SK-N-SH treated with all-trans-retinoic acid at 6 μM for 48 hours (cell line): ENCODE data around the gene PXYLP1.
A peak's percentile ranks its signal among the peaks of the same experiment; 100 is the strongest.

Source experiments
- ATAC-seq: fragments of 200-7000 bp; cut with Tn5 transposase; 3 replicates; pipeline ENCODE4 v1.9.1; 2020; ENCODE audit warnings: mild to moderate bottlenecking, moderate library complexity
- ARNTL ChIP-seq: fragments of 450-650 bp; formaldehyde crosslinking; IDR thresholded peaks from 2 replicates; pipeline ENCODE4 v1.5.0; 2020; ENCODE audit warnings: low read depth, mild to moderate bottlenecking, moderate library complexity, borderline replicate concordance
- BACH2 ChIP-seq: fragments of 250-450 bp; sonication (Bioruptor Pico); IDR thresholded peaks from 2 replicates; pipeline ENCODE4 v1.9.0; 2021; ENCODE audit warnings: mild to moderate bottlenecking, borderline replicate concordance
- CSDC2 ChIP-seq: fragments of 250-450 bp; sonication (Bioruptor Pico); IDR thresholded peaks from 2 replicates; pipeline ENCODE4 v1.5.0; 2020; ENCODE audit warnings: mild to moderate bottlenecking, moderate library complexity
- CSRNP3 ChIP-seq: fragments of 250-450 bp; sonication (Bioruptor Pico); IDR thresholded peaks from 2 replicates; pipeline ENCODE4 v1.5.1; 2021; ENCODE audit warnings: mild to moderate bottlenecking, moderate library complexity
- ESRRG ChIP-seq: fragments of 250-450 bp; sonication (Bioruptor Pico); IDR thresholded peaks from 2 replicates; pipeline ENCODE4 v1.6.1; 2021; ENCODE audit warnings: mild to moderate bottlenecking
- ISL1 ChIP-seq: fragments of 250-450 bp; sonication (Bioruptor Pico); IDR thresholded peaks from 2 replicates; pipeline ENCODE4 v2.1.2; 2022; ENCODE audit warnings: mild to moderate bottlenecking, moderate library complexity
- OSR1 ChIP-seq: fragments of 250-450 bp; sonication (Bioruptor Pico); IDR thresholded peaks from 2 replicates; pipeline ENCODE4 v1.8.0; 2022; ENCODE audit warnings: moderate library complexity, mild to moderate bottlenecking, inconsistent platforms
- PPARA ChIP-seq: fragments of 250-450 bp; sonication (Bioruptor Pico); IDR thresholded peaks from 2 replicates; pipeline ENCODE4 v1.5.0; 2020; ENCODE audit warnings: mild to moderate bottlenecking, borderline replicate concordance
- RARB ChIP-seq: fragments of 250-450 bp; sonication (Bioruptor Pico); IDR thresholded peaks from 2 replicates; pipeline ENCODE4 v1.8.0; 2021; ENCODE audit warnings: mild to moderate bottlenecking, moderate library complexity
- SNAI2 ChIP-seq: fragments of 250-450 bp; sonication (Bioruptor Pico); IDR thresholded peaks from 2 replicates; pipeline ENCODE4 v1.5.0; 2020; ENCODE audit warnings: mild to moderate bottlenecking, moderate library complexity
- TCF4 ChIP-seq: fragments of 250-450 bp; sonication (Bioruptor Pico); IDR thresholded peaks from 2 replicates; pipeline ENCODE4 v1.8.0; 2021; ENCODE audit warnings: mild to moderate bottlenecking, moderate library complexity, borderline replicate concordance
- TOX ChIP-seq: fragments of 250-450 bp; sonication (Bioruptor Pico); IDR thresholded peaks from 2 replicates; pipeline ENCODE4 v1.8.0; 2021; ENCODE audit warnings: mild to moderate bottlenecking, moderate library complexity, borderline replicate concordance
- ZC3H10 ChIP-seq: fragments of 250-450 bp; sonication (Bioruptor Pico); IDR thresholded peaks from 2 replicates; pipeline ENCODE4 v1.5.1; 2021; ENCODE audit warnings: mild to moderate bottlenecking, moderate library complexity
- ZFP3 ChIP-seq: fragments of 250-450 bp; sonication (Bioruptor Pico); IDR thresholded peaks from 2 replicates; pipeline ENCODE4 v1.5.0; 2020; ENCODE audit warnings: mild to moderate bottlenecking, moderate library complexity
- ZFP30 ChIP-seq: fragments of 450-650 bp; formaldehyde crosslinking; IDR thresholded peaks from 2 replicates; pipeline ENCODE4 v1.5.0; 2022; ENCODE audit warnings: mild to moderate bottlenecking, moderate library complexity
- ZNF565 ChIP-seq: fragments of 450-650 bp; formaldehyde crosslinking; conservative IDR thresholded peaks from 2 replicates; pipeline ENCODE4 v1.5.0; 2020; ENCODE audit warnings: low read depth, mild to moderate bottlenecking, moderate library complexity
- ZNF70 ChIP-seq: fragments of 450-650 bp; formaldehyde crosslinking; IDR thresholded peaks from 2 replicates; pipeline ENCODE4 v1.5.0; 2020; ENCODE audit warnings: mild to moderate bottlenecking, moderate library complexity
- TF ChIP-seq, protein P1 (sequence below): fragments of 250-450 bp; sonication (Bioruptor Pico); IDR thresholded peaks from 2 replicates; pipeline ENCODE4 v1.8.0; 2020; ENCODE audit warnings: mild to moderate bottlenecking, moderate library complexity, borderline replicate concordance
- TF ChIP-seq, protein P2 (sequence below): fragments of 250-450 bp; sonication (Bioruptor Pico); IDR thresholded peaks from 2 replicates; pipeline ENCODE4 v1.5.1; 2020; ENCODE audit warnings: low read depth, mild to moderate bottlenecking, moderate library complexity
- TF ChIP-seq, protein P3 (sequence below): fragments of 250-450 bp; sonication (Bioruptor Pico); IDR thresholded peaks from 2 replicates; pipeline ENCODE4 v1.8.0; 2021; ENCODE audit warnings: low read depth, mild to moderate bottlenecking, moderate library complexity, borderline replicate concordance
- TF ChIP-seq, protein P4 (sequence below): fragments of 250-450 bp; sonication (Bioruptor Pico); IDR thresholded peaks from 2 replicates; pipeline ENCODE4 v1.5.0; 2020; ENCODE audit warnings: mild to moderate bottlenecking, moderate library complexity

PXYLP1 gene

GRCh38 chr3:141308588-141309218 lies 77.1 kb downstream of the PXYLP1 start:
- no peak for ATAC-seq
- TF ChIP-seq ZNF565 (CRISPR knock-in tag), result no peak
- no peak for TF ChIP-seq ISL1 (CRISPR knock-in tag)
- no peak for TF ChIP-seq TOX (CRISPR knock-in tag)
- no peak for TF ChIP-seq OSR1 (CRISPR knock-in tag)
- TF ChIP-seq RARB (CRISPR knock-in tag), result no peak
- TF ChIP-seq, protein P1, sequence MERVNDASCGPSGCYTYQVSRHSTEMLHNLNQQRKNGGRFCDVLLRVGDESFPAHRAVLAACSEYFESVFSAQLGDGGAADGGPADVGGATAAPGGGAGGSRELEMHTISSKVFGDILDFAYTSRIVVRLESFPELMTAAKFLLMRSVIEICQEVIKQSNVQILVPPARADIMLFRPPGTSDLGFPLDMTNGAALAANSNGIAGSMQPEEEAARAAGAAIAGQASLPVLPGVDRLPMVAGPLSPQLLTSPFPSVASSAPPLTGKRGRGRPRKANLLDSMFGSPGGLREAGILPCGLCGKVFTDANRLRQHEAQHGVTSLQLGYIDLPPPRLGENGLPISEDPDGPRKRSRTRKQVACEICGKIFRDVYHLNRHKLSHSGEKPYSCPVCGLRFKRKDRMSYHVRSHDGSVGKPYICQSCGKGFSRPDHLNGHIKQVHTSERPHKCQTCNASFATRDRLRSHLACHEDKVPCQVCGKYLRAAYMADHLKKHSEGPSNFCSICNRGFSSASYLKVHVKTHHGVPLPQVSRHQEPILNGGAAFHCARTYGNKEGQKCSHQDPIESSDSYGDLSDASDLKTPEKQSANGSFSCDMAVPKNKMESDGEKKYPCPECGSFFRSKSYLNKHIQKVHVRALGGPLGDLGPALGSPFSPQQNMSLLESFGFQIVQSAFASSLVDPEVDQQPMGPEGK (CRISPR knock-in tag), result no peak
- TF ChIP-seq, protein P2, sequence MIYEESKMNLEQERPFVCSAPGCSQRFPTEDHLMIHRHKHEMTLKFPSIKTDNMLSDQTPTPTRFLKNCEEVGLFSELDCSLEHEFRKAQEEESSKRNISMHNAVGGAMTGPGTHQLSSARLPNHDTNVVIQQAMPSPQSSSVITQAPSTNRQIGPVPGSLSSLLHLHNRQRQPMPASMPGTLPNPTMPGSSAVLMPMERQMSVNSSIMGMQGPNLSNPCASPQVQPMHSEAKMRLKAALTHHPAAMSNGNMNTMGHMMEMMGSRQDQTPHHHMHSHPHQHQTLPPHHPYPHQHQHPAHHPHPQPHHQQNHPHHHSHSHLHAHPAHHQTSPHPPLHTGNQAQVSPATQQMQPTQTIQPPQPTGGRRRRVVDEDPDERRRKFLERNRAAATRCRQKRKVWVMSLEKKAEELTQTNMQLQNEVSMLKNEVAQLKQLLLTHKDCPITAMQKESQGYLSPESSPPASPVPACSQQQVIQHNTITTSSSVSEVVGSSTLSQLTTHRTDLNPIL (CRISPR knock-in tag), result no peak
- TF ChIP-seq ZFP30 (CRISPR knock-in tag), result no peak
- no peak for TF ChIP-seq TCF4 (CRISPR knock-in tag)
- no peak for TF ChIP-seq CSRNP3 (CRISPR knock-in tag)
- TF ChIP-seq, protein P3, sequence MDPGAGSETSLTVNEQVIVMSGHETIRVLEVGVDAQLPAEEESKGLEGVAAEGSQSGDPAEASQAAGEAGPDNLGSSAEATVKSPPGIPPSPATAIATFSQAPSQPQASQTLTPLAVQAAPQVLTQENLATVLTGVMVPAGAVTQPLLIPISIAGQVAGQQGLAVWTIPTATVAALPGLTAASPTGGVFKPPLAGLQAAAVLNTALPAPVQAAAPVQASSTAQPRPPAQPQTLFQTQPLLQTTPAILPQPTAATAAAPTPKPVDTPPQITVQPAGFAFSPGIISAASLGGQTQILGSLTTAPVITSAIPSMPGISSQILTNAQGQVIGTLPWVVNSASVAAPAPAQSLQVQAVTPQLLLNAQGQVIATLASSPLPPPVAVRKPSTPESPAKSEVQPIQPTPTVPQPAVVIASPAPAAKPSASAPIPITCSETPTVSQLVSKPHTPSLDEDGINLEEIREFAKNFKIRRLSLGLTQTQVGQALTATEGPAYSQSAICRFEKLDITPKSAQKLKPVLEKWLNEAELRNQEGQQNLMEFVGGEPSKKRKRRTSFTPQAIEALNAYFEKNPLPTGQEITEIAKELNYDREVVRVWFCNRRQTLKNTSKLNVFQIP (CRISPR knock-in tag), result no peak
- TF ChIP-seq ESRRG (CRISPR knock-in tag), result no peak
- no peak for TF ChIP-seq ARNTL (CRISPR knock-in tag)
- no peak for TF ChIP-seq SNAI2 (CRISPR knock-in tag)

GRCh38 chr3:141311170-141311495 lies 79.5 kb downstream of the PXYLP1 start:
- peak; percentile 1; the same call in 2 of the 3 replicates for ATAC-seq
- no peak for TF ChIP-seq CSDC2
- no peak for TF ChIP-seq PPARA
- no peak for TF ChIP-seq ARNTL (CRISPR knock-in tag)
- no peak for TF ChIP-seq BACH2
- no peak for TF ChIP-seq ZNF70 (CRISPR knock-in tag)
- TF ChIP-seq ZNF565 (CRISPR knock-in tag), result no peak
- TF ChIP-seq ZFP3 (CRISPR knock-in tag), result no peak
- no peak for TF ChIP-seq ESRRG (CRISPR knock-in tag)
- no peak for TF ChIP-seq ISL1 (CRISPR knock-in tag)
- TF ChIP-seq ZC3H10 (CRISPR knock-in tag), result no peak
- no peak for TF ChIP-seq RARB (CRISPR knock-in tag)
- TF ChIP-seq SNAI2 (CRISPR knock-in tag), result no peak
- TF ChIP-seq, protein P1 (CRISPR knock-in tag), result no peak
- TF ChIP-seq, protein P3 (CRISPR knock-in tag), result no peak
- TF ChIP-seq ZFP30 (CRISPR knock-in tag), result no peak
- TF ChIP-seq, protein P4, sequence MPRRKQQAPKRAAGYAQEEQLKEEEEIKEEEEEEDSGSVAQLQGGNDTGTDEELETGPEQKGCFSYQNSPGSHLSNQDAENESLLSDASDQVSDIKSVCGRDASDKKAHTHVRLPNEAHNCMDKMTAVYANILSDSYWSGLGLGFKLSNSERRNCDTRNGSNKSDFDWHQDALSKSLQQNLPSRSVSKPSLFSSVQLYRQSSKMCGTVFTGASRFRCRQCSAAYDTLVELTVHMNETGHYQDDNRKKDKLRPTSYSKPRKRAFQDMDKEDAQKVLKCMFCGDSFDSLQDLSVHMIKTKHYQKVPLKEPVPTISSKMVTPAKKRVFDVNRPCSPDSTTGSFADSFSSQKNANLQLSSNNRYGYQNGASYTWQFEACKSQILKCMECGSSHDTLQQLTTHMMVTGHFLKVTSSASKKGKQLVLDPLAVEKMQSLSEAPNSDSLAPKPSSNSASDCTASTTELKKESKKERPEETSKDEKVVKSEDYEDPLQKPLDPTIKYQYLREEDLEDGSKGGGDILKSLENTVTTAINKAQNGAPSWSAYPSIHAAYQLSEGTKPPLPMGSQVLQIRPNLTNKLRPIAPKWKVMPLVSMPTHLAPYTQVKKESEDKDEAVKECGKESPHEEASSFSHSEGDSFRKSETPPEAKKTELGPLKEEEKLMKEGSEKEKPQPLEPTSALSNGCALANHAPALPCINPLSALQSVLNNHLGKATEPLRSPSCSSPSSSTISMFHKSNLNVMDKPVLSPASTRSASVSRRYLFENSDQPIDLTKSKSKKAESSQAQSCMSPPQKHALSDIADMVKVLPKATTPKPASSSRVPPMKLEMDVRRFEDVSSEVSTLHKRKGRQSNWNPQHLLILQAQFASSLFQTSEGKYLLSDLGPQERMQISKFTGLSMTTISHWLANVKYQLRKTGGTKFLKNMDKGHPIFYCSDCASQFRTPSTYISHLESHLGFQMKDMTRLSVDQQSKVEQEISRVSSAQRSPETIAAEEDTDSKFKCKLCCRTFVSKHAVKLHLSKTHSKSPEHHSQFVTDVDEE (CRISPR knock-in tag), result no peak
- TF ChIP-seq CSRNP3 (CRISPR knock-in tag), result no peak
